Central memory CD8-positive, alpha-beta T cell (primary cell): Measurements from ENCODE around the gene ABLIM1.

Source experiments
- ATAC-seq: fragments of 150-1000 bp; cut with Tn5 transposase; replicated peaks from 2 replicates; pipeline ENCODE4 v1.10.0; 2022; ENCODE audit warnings: mild to moderate bottlenecking, moderate FRiP score, moderate number of reproducible peaks; ENCODE audit not compliant: poor library complexity, severe bottlenecking; ENCODE audit errors: extremely low read depth
- DNase-seq, 2 donors: peaks; one replicate each; pipeline ENCODE4 v3.0.0; 2021; ENCODE audit warnings: low spot score in 2 of 2
- H3K27ac Mint-ChIP-seq: one replicate; pipeline ENCODE4 v1.8.0; 2022; ENCODE audit warnings: low read depth, mild to moderate bottlenecking, moderate library complexity, mixed read lengths
- H3K27me3 Mint-ChIP-seq: one replicate; pipeline ENCODE4 v1.8.0; 2022; ENCODE audit warnings: mixed read lengths
- H3K36me3 Mint-ChIP-seq: one replicate; pipeline ENCODE4 v1.8.0; 2022; ENCODE audit warnings: mild to moderate bottlenecking, moderate library complexity, mixed read lengths; ENCODE audit not compliant: insufficient read depth
- H3K4me1 Mint-ChIP-seq: one replicate; pipeline ENCODE4 v1.8.0; 2022; ENCODE audit warnings: mixed read lengths
- H3K4me3 Mint-ChIP-seq: one replicate; pipeline ENCODE4 v1.8.0; 2022; ENCODE audit warnings: mild to moderate bottlenecking, moderate library complexity, mixed read lengths
- H3K9me3 Mint-ChIP-seq: one replicate; pipeline ENCODE4 v1.8.0; 2022; ENCODE audit warnings: mixed read lengths

ABLIM1 gene

DNA sequence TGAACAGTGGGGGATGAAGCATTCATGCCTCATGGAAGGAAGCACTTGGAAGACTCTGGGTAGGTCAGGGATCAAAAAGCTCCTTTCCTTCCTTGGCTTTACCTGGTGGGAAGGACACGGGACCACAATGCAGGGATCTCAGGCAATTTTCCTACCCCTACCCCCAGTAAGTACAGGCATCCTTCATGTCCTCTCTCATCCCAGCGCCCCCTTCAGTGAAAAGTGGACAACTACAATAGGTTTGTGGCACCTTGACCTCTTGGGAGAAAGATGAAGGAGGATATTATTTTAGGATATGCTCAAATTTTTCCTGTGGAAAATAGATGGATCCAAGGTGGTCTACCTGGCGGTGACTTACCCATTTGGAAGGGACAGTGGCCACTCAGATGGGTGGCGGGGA is 270.3 kb downstream of the ABLIM1 start:
- Mint-ChIP-seq H3K9me3 (no peaks in the 10 kb centered on the region), H3K4me3 (no peak overlapping the region), H3K27me3 (peaks cover 51% of the 10 kb centered on the region), H3K4me1 (no peaks in the 10 kb centered on the region), H3K36me3 (peaks cover 2% of the 10 kb centered on the region), H3K27ac (no peak overlapping the region)
- ATAC-seq, result no peak
- no peak for DNase-seq

DNA sequence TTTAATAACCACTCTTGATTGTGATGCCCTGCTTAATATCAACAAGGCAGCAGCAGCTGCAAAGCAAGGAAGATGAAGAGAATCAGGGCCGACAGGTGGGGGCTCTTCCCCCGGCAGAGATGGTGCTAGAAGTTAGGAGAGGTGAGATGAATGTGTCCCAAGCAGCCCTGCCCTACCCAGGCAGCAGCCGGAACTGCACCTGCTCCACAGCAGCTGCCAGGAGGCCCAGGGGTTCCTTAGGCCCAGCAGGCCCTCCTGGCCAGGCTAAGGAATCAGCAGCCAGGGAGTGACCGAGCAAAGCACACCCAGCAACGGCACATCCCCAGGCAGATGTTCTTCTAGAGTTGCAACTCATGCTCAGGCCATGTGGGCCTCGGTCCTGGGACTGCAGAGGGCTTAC is 271.6 kb downstream of the ABLIM1 start:
- no peak overlapping the region for H3K4me3 Mint-ChIP-seq
- ATAC-seq (peak; percentile 28), DNase-seq (no peak)
- no peaks in the 10 kb centered on the region for H3K9me3 Mint-ChIP-seq
- no peak overlapping the region for H3K27ac Mint-ChIP-seq
- H3K27me3 Mint-ChIP-seq, result peaks cover 51% of the 10 kb centered on the region
- peaks cover 2% of the 10 kb centered on the region for H3K36me3 Mint-ChIP-seq
- no peaks in the 10 kb centered on the region for H3K4me1 Mint-ChIP-seq

DNA sequence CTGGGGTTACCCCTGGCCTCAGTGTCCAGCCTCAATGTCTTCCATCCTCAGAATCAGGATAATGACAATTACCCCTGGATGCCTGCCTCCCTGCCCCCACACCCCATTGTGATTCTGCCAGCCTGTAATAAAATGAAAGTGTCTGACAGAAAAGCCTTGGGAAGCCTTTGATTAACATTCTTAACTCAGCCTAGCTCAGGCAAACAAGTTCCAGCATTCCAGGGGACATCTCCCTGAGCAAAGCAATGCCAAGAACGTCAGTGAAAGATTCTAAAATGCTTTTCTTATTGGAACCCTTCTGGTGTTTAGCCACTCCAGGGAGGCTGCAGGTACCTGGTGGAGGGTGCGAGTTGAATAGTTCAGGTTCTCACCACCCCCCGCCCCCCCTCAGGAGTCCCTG is 272.5 kb downstream of the ABLIM1 start:
- no peak for DNase-seq
- Mint-ChIP-seq H3K4me1 (no peaks in the 10 kb centered on the region), H3K36me3 (peaks cover 2% of the 10 kb centered on the region), H3K9me3 (no peaks in the 10 kb centered on the region), H3K4me3 (no peak overlapping the region), H3K27ac (no peak overlapping the region), H3K27me3 (peaks cover 51% of the 10 kb centered on the region)
- no peak for ATAC-seq

DNA sequence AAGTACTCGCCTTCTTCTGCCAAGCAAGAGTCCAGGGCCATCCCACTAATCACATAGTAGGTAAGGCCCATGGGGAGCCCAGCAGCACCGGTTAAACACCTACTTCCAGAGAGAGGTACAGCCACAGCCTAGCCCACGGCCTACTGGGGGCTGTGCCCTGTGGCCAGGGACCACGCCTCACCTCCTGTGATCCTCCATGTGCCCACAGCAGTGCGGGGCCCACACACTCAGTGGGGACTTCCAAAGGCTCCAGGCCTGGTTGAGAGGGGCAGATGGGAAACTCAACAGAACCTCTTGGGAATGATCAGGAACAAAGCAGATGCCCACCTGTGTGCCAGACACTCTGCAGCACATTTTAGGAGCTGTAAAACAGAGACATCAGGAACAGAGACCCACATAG is 273.5 kb downstream of the ABLIM1 start:
- Mint-ChIP-seq H3K36me3 (peaks cover 2% of the 10 kb centered on the region), H3K4me1 (no peaks in the 10 kb centered on the region), H3K27me3 (peaks cover 50% of the 10 kb centered on the region), H3K27ac (no peak overlapping the region), H3K9me3 (no peaks in the 10 kb centered on the region), H3K4me3 (no peak overlapping the region)
- DNase-seq (no peak), ATAC-seq (no peak)

DNA sequence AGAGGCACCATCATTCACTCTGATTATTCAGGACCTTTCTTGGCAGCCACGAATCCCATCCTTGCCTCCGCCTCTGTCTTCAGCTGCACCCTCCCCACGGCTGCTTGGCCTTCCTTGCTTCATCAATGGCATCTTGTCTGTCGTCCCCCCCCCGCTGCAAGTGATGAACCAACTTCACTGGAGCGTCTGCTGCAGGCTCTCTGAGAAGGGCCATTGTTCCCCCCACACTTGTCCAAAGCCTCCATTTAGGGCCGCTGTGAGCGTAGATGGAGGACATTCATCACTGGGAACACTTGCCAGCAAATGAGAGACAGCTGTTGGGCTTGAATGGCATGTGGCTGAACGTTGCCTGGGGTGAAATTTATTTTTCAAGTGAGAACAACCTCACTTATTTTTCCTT is 273.9 kb downstream of the ABLIM1 start:
- Mint-ChIP-seq H3K27me3 (peaks cover 49% of the 10 kb centered on the region), H3K36me3 (peaks cover 2% of the 10 kb centered on the region), H3K27ac (no peak overlapping the region), H3K4me3 (no peak overlapping the region), H3K9me3 (no peaks in the 10 kb centered on the region), H3K4me1 (no peaks in the 10 kb centered on the region)
- no peak for DNase-seq
- ATAC-seq, result no peak
